COR-L47 (cell line): Measurements from ENCODE around the gene SLFN12.
"Not testable (repeated sequence)": the region's sequence is repeated elsewhere in the genome, so short reads cannot be mapped to it uniquely, and the experiment has no call there.

ENCODE experiments used
- DNase-seq: peaks from one replicate; lab custom pipeline; 2025; lab: John Stamatoyannopoulos, UW

SLFN12 gene

DNA sequence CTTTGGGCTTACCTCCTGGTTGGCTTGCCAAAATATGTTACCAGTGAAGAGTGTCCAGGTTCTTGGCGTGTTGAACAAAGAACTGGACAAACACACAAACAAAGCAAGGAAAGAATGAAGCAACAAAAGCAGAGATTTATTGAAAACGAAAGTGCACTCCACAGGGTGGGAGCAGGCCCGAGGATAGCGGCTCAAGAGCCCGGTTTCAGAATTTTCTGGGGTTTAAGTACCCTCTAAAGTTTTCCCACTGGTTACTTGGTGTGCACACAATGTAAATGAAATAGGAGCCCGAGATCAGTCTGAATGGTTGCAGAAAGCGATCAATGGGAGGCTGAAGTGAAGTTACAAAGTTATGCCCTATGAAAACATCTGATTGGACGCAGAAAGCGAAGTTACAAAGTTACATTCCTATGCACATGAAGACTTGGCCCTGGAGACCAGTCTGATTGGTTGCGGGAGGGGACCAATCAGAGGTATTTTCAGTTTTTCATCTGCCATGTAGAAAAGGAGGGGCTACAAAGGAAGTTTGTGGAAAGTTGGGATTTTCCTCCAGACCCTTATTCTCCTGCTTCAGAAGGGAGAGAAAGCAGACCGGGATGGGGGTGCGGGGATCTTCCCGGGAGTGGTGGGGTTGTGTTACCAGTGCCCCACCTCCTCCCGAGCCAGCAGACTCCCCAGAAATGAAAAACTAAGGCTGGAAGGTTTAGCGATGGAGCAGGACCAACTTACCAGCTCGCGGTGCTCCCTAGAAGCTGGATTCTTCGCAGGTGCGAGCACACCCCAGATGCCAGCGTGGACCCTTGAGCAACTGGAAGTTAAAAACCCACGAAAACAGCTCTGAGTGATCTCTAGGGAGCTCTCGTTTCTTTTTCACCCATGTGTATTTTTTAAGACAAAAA, at the start of gene SLFN12:
TSS of gene SLFN12 (minus strand) at position 325 of the 899 bp plus-strand sequence. CDS start 9,472 bp downstream, outside the sequence.
- DNase-seq, result no peak

DNA sequence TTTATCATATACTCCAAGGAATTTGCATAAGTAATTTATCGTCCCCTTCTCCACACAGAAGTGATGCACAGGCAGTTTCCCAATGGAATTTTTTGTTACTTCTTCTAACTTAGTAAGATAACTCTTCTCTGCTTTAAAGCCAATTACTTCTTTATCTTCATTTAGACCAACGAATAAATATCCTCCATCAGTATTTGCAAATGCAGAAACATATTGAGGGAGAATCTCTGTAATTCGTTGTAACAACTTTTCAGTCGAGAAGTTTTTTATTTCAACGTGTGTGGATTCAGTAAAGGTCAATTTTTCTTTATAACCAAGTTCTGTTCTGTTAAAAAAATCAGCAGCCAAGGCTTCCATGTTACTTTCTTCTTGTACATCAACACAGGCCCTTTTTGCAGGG, 47.0 kb upstream of the SLFN12 start:
- no peak for DNase-seq

DNA sequence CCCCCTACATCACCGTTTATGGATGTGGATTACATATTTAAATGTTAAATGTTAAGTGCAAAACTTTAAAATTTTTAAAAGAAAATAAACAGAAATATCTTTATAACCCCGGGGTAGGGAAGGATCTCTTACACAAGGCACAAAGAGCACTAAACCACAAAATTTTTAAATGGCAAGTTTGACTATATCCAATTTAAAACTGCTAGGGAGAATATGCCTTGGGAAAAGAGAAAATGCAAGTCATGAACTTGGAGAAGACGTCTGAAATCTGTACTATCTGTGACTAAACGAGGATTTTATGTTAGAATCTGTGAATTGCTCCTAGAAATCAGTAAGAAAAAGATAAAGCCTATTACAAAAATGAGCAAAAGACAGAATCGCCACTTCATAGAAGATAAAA, 44.9 kb upstream of the SLFN12 start:
- DNase-seq, result no peak

DNA sequence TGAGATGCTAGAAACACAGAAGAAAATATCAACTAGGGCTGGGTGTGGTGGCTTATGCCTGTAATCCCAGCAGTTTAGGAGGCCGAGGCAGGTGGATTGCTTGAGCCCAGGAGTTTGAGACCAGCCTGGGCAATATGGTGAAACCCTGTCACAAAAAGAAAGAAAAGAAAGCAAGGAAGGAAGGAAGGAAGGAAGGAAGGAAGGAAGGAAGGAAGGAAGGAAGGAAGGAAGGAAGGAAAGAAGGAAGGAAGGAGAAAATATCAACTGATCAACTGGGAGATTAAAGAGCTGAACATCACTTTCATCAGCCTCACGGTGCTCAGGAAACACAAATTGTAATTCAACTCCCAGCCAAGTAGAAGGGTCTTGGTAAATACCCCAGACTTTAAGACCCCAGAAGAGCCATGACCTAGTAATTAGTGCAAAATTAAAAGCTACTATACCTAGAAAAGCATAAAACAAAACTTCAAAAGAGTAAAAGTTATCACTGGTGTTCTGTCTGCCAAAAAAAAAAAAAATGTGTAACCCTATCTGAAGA, 44.1 kb upstream of the SLFN12 start:
- DNase-seq, result no peak

DNA sequence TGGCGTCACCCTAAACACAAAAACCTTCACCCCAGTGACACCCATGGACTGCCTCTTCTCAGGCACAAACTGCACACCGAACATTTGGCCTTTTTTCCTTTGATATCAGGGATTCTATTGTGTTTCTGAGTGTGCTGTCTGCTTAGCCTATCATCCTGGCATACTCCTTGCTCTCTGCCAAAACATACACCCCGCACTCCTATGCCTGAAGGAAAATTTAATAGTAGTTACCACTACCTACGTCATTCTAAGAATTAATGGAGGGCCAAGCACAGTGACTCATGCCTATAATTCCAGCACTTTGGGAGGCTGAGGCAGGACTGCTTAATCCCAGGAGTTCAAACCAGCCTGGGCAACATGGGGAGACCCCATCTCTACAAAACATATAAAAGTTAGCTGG, 36.2 kb upstream of the SLFN12 start:
- no peak for DNase-seq

DNA sequence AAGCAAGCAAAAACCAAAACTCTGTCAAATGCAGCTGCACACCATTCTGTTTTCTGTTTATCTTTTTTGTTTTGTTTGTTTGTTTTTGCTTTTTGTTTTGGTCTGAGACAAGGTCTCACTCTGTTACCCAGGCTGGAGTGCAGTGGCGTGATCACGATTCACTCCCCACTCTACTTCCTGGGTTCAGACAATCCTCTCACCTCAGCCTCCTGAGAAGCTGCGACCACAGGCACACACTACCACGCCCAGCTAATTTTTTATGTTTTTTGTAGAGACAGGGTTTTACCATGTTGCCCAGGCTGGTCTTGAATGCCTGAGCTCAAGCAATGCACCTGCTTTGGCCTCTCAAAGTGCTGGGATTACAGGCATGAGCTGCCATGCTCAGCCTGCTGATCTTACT, 35.5 kb upstream of the SLFN12 start:
- DNase-seq, result no peak

DNA sequence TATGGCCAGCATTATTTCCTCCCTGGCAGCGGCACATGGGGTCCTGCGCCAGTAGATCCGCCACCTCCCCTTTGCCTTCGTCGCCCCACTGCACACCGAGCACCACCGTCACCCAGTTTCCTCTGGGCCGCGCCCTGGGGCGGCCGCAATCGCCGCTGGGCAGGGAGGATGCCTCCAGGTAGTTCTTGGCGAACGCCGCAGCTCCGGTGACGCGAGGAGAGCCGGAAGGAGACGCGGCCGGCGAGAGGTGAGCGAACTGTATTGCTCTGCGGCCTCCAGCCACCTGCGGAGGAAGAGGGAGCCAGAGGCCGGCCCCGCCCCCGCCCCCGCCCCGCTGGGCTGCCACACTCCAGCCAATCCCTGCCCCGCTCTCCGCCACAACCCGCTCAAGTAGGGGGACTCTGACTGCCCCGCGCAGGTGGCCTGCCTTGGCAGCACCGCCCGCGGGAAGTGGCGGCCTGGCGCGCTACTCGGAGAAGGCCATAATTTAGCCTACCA, 28.1 kb upstream of the SLFN12 start:
- no peak for DNase-seq

DNA sequence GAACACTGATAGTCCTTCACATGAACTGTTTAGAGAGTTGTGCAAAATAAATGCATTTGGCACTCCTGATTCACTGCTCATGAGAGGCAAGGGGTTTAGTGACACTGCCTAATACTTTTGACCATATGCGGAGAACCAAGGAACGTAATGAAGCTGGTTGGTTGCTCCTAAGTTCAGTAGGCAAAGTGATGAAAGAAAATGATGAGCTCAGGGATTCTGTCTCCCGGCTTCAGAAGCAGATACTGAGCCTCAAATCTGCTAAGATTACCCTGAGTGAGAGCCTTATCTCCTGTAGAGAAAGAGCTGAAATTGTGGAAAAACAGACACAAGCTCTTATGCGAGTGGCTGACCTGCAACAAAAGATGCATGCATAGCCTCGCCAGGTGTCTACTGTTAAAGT, 21.7 kb upstream of the SLFN12 start:
- not testable (repeated sequence) for DNase-seq

DNA sequence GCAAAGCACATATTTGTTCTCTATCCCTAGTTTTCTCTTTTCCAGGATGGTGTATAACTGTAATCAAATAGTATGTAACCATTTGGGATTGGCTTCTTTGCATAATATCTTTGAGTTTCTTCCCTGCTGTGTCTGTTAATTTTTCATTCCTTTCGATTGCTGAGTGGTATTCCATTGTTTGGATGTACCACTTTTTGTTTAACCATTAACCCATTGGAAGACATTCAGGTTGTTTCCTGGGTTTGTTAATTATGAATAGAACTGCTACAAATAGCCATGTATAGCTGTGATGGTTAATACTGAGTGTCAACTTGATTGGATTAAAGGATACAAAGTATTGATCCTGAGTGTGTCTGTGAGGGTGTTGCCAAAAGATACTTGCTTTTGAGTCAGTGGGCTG, 20.9 kb upstream of the SLFN12 start:
- no peak for DNase-seq

DNA sequence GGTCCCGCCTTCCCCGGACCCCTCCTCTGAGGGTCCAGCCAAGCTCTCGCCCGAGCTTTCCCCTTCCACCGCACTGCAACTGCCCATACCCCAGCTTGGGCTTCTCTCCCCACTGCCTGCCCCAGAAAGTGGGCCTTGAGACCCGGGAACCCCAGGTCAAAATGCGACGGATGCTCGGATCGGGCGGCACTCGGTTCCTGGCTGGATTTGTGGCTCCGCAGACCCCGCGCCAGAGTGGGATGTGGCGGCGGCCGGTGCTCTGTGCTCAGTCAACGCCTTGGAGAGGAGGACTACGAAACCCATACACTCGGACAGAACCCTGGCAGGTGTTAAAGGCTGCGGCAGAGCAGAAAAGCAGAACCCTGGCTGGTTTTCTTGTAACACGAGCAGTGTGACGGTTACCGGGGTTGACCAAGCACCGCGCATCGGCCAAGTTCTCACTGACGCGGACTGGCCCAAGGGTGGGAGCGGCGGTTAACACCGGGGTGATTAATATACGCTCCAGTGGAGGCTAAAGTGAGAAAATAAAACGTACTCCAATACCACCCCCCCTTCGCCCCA, 17.2 kb upstream of the SLFN12 start:
- DNase-seq, result no peak

DNA sequence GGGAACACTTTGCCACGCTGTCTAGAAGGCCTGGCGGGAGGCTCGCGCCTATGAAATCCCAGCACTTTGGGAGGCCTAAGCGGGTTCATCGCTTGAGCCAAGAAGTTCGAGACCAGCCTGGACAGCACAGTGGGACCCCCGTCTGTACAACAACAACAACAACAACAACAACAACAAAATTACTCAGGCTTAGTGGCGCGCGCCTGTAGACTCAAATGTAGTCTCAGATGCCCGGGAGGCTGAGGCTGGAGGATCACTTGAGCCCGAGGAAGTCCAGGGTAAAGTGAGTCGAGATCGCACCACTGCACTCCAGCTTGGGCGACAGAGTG, 16.6 kb upstream of the SLFN12 start:
- no peak for DNase-seq

DNA sequence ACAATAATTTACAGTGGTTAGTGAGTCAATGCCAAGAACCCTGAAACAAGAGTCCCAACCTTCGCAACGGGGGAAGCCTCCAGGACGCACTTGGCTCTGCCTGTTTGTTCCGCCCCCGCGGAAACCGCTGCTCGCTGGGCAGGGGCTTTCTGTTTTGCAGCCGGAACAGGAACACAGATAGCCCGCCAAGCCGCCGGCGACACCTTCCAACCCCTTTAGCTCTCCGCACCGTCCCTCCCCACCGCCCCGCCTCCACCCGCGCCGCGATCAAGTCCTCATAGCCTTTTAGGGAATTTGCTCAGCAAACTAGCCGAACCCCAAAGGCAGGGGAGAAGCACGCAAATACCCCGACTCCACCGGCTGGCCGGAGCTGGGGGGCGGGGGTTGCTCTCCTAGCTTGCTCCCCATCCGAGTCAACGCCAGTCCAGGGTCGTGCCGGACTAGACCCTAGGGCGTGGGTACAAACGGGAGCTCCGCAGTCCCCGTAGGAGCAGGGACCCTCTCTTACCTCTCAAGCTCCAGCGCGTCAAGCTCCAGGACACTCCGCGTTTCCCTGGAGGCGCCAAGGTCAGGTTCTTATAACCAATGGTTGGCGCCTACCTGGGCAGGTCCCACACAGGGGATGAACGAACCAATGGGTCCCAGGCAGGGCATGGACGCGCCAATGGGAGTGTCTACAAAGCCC, 16.1 kb upstream of the SLFN12 start, which contains the start of gene SLFN13:
TSS of gene SLFN13 (minus strand) at position 553 of the 685 bp plus-strand sequence. CDS start 3,086 bp downstream, outside the sequence.
- DNase-seq, result no peak

DNA sequence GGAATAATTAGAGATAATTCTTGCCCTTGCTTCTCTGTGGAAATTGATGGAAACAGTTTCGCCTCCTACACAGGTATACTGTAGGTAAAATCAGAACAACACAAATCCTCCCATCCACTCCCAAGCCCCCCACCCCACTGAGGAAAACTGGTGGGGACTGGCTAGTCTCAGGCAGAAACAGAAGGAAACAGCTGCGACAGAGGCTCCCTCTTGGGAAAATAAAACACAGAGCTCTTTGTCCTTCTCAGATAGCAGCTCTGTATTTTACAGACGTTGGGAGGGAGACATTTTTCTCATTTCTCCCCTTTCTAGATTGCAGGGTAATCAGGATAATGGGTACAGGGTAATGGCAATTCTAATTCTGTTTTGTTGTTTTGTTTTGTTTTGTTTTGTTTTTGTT, 15.2 kb upstream of the SLFN12 start:
- DNase-seq, result no peak

DNA sequence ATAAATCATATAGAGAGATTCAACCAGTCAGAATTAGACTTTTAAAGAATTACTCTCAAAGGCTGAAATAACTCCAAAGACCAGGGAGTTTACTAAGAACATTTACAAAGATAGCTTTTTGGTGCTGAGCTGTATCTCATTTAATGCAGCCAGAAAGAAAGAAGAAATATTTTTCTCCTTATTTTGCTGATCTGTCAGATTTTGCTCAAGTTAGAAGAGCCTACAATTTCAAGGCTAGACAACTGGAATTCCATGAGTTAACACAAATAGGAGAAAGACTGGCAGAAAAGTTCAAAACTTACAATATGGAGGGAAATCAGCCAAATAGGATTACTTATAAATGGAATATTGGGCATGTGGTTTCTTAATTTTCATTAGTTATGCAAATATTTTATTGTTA, 6.1 kb upstream of the SLFN12 start:
- DNase-seq, result no peak

DNA sequence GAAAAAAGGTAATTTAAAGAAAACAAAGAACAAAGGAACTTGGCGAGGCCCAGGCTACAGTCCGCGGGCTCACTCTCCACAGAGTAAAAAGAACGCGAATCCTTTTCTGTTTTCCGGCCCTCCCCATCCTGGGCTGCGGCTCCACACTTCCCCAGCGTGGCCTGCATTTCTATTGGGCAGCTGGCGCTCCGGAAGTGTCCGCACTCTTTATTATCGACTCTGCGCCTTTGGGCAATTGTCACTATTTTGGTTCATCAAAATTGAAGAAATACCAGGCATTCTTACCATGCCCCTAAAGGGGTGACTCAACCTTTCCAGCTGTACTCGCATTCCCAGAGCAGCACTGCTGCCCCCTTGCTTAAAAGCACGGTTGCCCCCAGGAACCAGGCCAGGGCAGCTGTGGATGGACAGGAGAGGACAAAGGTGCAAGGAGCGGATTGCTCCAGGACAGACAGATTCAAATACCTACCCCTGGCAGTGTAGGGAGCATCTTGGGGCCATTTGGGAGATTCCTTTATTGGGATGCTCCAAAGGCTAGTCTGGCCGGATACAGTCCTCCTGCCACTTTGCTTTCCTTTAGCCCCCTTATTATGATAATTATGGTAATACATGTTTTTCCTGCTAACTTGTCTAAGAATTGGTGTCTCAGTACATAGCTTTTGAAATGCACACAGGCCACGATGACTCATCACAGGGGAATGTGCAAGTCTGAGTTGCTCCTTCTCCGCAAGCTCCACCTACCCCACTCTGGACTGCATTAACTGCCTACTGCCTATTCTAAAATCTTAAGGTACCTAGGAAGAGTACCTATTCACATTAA, 985 bp upstream of the SLFN12 start:
- no peak for DNase-seq

DNA sequence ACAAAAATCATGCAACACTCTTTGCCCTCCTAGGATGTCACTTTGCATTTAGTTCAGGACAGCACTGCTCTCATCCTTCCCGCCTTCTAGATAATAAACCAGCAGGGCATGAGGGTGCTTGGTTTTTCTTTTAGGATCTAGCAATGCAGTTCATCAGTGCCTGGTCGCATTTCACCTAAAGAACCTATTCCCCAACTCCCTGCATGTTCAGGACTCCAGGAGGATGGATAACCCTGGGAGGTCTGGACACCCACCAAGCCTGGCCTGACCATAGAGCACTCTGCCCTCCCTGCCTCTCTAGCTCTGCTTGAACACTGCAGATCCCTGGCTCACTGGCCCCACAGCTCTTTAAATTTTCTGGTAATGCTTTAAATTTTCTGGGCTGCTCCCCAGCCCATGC, 2.6 kb downstream of the SLFN12 start:
- DNase-seq, result no peak

DNA sequence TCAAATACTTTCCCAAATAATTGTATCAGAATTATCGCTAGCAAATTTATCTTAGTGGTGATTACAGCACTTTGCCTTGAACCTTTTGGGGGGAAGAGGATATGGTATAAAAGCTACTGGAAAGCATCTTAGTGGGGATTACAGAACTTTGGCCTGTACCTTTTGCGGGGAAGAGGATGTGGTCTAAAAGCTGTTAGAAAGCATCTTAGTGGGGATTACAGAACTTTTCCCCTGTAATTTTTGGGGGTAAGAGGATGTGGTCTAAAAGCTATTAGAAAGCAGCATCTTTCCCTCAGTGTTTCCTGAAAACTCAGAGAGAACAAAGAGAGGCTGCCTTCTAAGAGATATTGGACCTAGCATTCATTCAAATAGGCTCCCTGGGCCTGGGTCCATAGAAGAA, 4.1 kb downstream of the SLFN12 start:
- no peak for DNase-seq

DNA sequence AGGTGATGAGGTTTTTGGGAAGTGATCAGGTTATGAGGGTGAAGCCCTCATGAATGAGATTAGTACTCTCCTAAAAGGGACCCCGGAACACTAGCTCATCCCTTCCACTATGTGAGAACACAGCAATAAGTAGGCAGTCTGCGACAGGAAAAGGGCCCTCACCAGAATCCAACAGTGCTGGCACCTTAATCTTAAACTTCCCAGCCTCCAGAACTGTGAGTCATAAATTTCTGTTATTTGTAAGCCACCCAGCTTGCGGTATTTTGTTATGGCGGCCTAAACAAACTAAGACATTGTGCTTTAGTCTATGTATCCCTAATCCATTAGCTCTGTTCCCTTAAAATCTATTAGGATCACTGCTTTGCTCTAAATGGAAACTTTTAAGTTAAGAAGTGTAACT, 8.5 kb downstream of the SLFN12 start:
- no peak for DNase-seq

DNA sequence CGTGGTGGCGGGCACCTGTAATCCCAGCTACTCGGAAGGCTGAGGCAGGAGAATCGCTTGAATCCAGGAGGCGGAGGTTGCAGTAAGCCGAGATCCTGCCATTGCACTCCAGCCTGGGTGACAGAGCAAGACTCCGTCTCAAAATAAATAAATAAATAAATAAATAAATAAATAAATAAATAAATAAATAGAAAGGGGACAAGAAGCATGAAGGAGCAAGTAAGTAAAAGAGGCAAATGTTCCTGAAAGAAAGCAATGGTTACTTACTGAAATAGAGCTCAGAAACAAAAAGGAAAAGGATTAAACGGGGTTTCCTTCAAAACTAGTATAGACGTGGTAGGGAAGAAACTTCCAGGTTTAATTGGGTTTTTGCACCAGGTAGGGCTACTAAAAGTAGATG, 11.2 kb downstream of the SLFN12 start:
- not testable (repeated sequence) for DNase-seq

DNA sequence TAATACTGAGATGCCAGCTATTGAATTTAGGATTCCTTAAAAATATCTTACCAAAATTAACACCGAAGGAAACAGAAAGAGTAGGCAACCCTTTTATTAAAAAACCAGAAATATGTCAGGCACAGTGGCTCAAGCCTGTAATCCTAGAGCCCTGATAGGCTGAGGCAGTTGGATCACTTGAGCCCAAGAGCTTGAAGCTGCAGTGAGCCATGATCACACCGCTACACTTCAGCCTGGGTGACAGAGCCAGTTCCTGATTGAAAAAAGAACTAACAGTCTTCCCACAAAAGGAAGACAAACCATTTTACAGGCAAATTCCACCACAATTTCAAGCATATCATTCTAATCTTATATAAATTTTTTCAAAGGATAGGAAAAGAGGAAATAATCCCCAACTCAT, 15.6 kb downstream of the SLFN12 start:
- no peak for DNase-seq

DNA sequence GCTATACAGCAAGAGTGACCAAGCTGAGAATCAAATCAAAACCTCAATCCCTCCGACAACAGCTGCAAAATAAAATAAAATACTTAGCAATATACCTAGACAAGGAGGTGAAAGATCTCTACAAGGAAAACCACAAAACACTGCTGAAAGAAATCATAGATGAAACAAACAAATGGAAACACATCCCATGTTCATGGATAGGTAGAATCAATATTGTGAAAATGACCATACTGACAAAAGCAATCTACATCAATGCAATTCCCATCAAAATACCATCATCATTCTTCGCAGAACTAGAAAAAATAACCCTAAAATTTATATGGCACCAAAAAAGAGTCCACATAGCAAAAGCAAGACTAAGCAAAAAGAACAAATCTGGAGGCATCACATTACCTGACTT, 17.6 kb downstream of the SLFN12 start:
- not testable (repeated sequence) for DNase-seq

DNA sequence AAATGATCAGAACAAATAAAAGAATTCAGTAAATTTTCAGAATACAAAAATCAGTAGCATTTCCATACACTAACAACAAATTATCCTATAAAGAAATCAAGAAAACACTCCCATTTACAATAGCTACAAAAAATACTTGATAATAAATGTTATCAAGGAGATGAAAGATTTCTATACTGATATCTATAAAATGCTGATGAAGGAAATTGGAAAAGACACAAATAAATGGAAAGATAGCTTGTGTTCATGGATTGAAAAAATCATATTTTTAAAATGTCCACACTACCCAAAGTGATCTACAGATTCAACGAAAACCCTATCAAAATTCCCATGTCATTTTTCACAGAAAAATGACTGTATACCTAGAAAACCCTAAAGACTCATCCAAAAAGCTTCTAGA, 18.1 kb downstream of the SLFN12 start:
- DNase-seq, result no peak
